ENCODE results near the gene PCNX1. TPM values are rescaled to one million over a fixed set of nuclear protein-coding genes. Genes with fewer than 3 reads are reported as not detected.

Gene PCNX1
- total RNA-seq, 1 donor from 2014 or later = 68.8 TPM

DNA sequence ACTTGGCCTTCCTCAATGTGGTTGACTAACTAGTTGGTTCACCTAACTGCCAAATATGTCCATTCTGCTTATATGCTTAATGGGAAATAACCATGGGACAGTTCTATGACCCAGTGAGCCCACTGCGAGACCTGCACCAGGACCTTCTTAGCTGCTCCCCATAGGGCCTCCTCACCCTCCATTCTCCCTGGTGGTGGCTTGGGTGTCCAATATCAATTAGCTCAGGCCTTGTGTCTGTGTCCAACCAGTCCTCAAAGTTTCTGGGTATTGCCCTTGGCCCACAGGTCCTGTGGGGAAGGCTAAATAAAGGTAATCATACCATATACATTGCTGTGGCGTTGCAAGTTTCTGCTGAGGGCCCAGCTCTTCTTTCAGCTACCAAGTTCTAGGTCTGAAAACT lies 228.2 kb downstream of the PCNX1 start:
- Mint-ChIP-seq H3K27me3 (ENCODE audit: unreplicated experiment) (peaks cover 4% of the 10 kb centered on the region), H3K36me3 (ENCODE audit: low read depth, unreplicated experiment) (peaks cover 5% of the 10 kb centered on the region), H3K9me3 (ENCODE audit: unreplicated experiment) (peaks cover 8% of the 10 kb centered on the region), H3K4me1 (ENCODE audit: unreplicated experiment) (no peaks in the 10 kb centered on the region), H3K4me3 (ENCODE audit: unreplicated experiment) (no peak overlapping the region), H3K27ac (ENCODE audit: unreplicated experiment) (no peak overlapping the region)
- TF ChIP-seq, protein P1, sequence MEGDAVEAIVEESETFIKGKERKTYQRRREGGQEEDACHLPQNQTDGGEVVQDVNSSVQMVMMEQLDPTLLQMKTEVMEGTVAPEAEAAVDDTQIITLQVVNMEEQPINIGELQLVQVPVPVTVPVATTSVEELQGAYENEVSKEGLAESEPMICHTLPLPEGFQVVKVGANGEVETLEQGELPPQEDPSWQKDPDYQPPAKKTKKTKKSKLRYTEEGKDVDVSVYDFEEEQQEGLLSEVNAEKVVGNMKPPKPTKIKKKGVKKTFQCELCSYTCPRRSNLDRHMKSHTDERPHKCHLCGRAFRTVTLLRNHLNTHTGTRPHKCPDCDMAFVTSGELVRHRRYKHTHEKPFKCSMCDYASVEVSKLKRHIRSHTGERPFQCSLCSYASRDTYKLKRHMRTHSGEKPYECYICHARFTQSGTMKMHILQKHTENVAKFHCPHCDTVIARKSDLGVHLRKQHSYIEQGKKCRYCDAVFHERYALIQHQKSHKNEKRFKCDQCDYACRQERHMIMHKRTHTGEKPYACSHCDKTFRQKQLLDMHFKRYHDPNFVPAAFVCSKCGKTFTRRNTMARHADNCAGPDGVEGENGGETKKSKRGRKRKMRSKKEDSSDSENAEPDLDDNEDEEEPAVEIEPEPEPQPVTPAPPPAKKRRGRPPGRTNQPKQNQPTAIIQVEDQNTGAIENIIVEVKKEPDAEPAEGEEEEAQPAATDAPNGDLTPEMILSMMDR (IDR thresholded peaks at IDR 0.05; ENCODE audit: unreplicated experiment) = no peak
- no peak for DNase-seq (ENCODE audit: low spot score)

DNA sequence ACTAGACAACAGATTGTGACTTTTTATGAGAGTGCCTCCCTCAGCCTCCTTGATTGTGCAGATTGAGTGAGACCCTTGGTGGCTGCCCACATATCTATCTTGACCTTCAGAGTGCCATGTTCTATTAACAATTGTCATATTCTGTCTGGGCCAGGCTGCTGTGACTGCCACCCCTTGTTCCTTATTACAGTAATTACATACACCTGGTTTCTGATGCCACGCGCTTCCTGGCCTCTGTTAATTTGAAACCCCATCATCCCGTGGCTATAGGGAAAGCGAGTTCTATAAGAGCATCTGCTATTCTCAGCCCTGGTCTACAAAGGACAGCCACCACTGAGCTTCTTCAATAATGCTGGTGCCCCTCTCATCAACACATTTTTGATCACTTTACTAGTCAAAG lies 228.7 kb downstream of the PCNX1 start:
- H3K4me3 Mint-ChIP-seq (ENCODE audit: unreplicated experiment) = no peak overlapping the region
- H3K4me1 Mint-ChIP-seq (ENCODE audit: unreplicated experiment) = no peaks in the 10 kb centered on the region
- no peak for DNase-seq (ENCODE audit: low spot score)

DNA sequence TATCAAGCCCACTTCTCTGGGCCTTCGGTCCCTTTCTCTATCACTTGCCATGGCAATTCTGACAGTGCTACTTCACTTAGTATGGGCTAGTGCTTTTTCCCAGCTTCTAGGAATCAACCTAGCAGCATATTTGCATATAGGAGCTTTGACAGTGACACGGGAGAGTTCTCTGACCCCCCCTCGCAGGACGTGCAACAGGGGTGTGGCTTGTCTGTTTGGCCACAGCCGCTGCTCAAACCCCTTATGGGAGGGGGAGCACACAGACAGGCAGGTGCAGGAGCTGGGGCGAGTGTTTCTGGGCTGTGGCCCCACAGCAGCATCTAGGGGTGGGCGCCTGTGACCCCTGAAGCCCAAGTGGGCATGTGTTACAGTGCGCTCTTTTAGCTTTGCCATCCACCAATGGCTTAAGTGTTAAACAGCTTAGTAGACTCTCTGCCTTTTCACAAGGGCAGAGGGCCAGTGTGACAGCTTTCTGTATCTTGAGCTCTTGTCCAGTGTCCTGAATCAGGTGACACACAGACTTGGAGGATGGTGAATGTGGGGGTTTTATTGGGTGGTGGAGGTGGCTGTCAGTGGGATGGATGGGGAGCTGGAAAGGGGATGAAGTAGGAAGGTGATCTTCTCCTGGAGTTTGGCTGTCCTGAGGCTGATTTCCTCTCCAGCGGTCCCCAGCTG lies 229.3 kb downstream of the PCNX1 start:
- peaks cover 8% of the 10 kb centered on the region for H3K9me3 Mint-ChIP-seq (ENCODE audit: unreplicated experiment)
- H3K4me1 Mint-ChIP-seq (ENCODE audit: unreplicated experiment) = no peaks in the 10 kb centered on the region
- DNase-seq (ENCODE audit: low spot score) = no peak
- peaks cover 5% of the 10 kb centered on the region for H3K36me3 Mint-ChIP-seq (ENCODE audit: low read depth, unreplicated experiment)
- no peak overlapping the region for H3K27ac Mint-ChIP-seq (ENCODE audit: unreplicated experiment)
- TF ChIP-seq, protein P1 (IDR thresholded peaks at IDR 0.05; ENCODE audit: unreplicated experiment) = no peak
- peak overlapping the region; percentile 54 for H3K4me3 Mint-ChIP-seq (ENCODE audit: unreplicated experiment)
- peaks cover 4% of the 10 kb centered on the region for H3K27me3 Mint-ChIP-seq (ENCODE audit: unreplicated experiment)

More for the DNA sequence above, 228.7 kb downstream of the PCNX1 start:
- H3K27ac Mint-ChIP-seq (ENCODE audit: unreplicated experiment) = no peak overlapping the region
- H3K36me3 Mint-ChIP-seq (ENCODE audit: low read depth, unreplicated experiment) = peaks cover 5% of the 10 kb centered on the region
- H3K9me3 Mint-ChIP-seq (ENCODE audit: unreplicated experiment) = peaks cover 8% of the 10 kb centered on the region
- TF ChIP-seq, protein P1 (IDR thresholded peaks at IDR 0.05; ENCODE audit: unreplicated experiment) = no peak
- peaks cover 4% of the 10 kb centered on the region for H3K27me3 Mint-ChIP-seq (ENCODE audit: unreplicated experiment)

DNA sequence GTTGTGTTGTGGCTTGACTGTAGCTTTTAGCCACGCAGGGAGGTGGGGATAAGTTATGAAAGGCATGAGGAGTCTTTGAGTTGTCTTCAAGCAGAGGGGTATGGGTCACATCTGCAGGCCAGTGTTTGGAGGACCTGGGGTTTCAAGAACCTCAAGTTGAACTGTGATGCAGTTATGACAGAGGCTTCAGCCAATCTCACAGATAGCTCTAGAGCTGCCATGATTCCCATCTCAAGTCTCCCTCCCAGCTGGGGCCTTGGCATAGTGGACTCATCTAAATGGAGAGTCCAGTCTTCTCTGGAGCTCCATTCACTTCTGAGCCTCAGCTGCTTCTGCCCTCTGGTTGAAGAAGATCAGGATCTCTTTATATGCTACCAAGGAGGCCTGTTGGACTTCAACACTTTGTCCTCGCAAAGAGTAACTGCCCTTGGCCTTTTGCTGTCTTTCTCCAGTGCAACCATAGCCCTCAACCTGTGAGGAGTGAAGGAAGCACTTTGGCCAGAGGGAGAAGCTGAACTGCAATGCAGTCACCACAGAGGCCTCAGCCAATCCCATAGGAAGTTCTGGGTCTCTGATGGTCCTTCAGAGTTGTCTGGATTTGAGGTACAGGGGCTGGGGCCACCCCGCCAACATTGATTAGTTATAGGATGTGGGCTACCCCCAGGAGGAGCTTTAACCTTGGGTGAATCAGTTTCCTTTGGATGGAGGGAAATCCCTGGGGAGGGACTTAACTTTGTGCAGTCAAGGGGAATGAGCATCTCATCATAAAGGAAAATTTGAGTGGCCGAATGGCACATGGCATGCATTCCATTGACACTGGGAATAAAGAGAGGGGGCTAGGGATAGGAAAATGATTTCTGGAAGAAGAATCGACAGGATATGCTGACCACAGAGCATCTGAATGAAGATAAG lies 230.5 kb downstream of the PCNX1 start:
- H3K4me1 Mint-ChIP-seq (ENCODE audit: unreplicated experiment) = no peaks in the 10 kb centered on the region
- no peak for DNase-seq (ENCODE audit: low spot score)
- H3K27ac Mint-ChIP-seq (ENCODE audit: unreplicated experiment) = no peak overlapping the region
- TF ChIP-seq, protein P1 (IDR thresholded peaks at IDR 0.05; ENCODE audit: unreplicated experiment) = no peak
- H3K36me3 Mint-ChIP-seq (ENCODE audit: low read depth, unreplicated experiment) = peaks cover 5% of the 10 kb centered on the region
- H3K9me3 Mint-ChIP-seq (ENCODE audit: unreplicated experiment) = peaks cover 8% of the 10 kb centered on the region
- H3K27me3 Mint-ChIP-seq (ENCODE audit: unreplicated experiment) = peaks cover 4% of the 10 kb centered on the region
- H3K4me3 Mint-ChIP-seq (ENCODE audit: unreplicated experiment) = no peak overlapping the region
